Left lobe of liver (tissue), 2 donors: ENCODE data around the gene CAP2. TPM values are rescaled to one million over a fixed set of nuclear protein-coding genes. Genes with fewer than 3 reads are reported as not detected.
A peak's percentile ranks its signal among the peaks of the same experiment; 100 is the strongest.
"Not testable (repeated sequence)": the region's sequence is repeated elsewhere in the genome, so short reads cannot be mapped to it uniquely, and the experiment has no call there.

Experiments used
- ATAC-seq: fragments of 200-7000 bp; cut with Tn5 transposase; one replicate; pipeline ENCODE4 v1.9.1; 2020; ENCODE audit warnings: mild to moderate bottlenecking, moderate library complexity
- DNase-seq: peaks from one replicate; pipeline ENCODE4 v3.0.0-alpha.2; 2020; ENCODE audit warnings: low spot score
- total RNA-seq: library from RNA; stranded (reverse); gene quantifications from one replicate; pipeline ENCODE4 v1.2.1, GENCODE V29; 2021
- donor health status: DM: no; HTN: no; CAD: no; lungs with moderate emphysema.
- donor health status: DM: no; HTN: yes; CAD: no.

Gene CAP2
- total RNA-seq, 1 donor from 2014 or later, result 2.5 TPM

DNA sequence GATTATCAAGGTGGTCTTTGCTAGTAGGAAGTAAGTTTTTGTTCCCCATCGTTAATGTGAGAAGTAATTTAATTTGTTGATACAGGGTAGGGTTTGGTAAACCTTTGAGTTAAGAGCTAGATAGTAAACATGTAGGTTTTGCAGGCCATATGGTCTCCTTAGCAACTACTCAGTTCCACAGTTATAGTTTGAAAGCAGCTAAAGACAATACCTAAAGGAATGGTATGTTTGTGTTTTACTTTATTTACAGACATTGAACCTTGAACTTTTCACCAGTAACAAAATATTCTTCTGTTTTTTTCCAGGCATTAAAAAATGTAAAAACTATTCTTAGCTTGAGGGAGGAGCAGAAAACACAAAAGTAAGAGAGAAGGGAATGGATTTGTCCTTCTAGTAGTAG lies 1.7 kb downstream of the CAP2 start:
- no peak for ATAC-seq

DNA sequence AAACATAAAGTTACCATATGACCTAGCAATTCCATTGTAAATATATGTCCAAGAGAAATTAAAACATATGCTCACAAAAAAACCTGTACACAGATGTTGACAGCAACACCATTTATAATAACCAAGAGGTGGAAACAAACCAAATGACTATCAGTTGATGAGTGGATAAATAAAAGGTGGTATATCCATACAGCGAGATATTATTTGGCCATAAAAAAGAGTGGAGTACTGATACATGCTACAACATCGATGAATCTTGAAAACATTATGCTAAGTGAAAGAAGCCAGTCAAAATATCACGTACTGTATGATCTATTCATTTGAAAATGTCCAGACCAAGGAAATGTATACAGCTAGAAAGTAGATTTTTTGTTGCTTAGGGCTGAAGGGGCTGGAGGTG lies 2.9 kb downstream of the CAP2 start:
- DNase-seq, result no peak

More for the DNA sequence above, 1.7 kb downstream of the CAP2 start:
- DNase-seq, result no peak

GRCh38 chr6:17397764-17398194 lies 4.4 kb downstream of the CAP2 start:
- DNase-seq, result no peak

More for the DNA sequence above, 2.9 kb downstream of the CAP2 start:
- no peak for ATAC-seq

GRCh38 chr6:17405181-17405943 lies 12.0 kb downstream of the CAP2 start:
- not testable (repeated sequence) for DNase-seq
- peak; percentile 97 for ATAC-seq

More at GRCh38 chr6:17397764-17398194, 4.4 kb downstream of the CAP2 start:
- ATAC-seq, result no peak

DNA sequence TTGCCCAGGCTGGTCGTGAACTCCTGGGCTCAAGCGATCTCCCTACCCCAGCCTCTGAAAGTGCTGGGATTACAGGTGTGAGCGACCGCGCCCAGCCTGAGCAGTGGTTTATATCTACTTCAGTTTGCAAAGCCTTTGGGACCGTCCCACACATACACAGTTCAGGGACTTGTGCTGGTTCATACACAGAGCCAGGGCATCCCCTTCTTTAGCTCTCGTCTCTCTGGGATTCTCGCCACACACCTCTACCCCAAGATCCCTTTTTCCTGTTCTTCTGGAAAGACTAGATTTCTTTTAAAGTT lies 12.5 kb downstream of the CAP2 start:
- ATAC-seq (peak; percentile 56), DNase-seq (no peak)

GRCh38 chr6:17408081-17408480 lies 14.7 kb downstream of the CAP2 start:
- ATAC-seq, result no peak
- DNase-seq, result no peak

DNA sequence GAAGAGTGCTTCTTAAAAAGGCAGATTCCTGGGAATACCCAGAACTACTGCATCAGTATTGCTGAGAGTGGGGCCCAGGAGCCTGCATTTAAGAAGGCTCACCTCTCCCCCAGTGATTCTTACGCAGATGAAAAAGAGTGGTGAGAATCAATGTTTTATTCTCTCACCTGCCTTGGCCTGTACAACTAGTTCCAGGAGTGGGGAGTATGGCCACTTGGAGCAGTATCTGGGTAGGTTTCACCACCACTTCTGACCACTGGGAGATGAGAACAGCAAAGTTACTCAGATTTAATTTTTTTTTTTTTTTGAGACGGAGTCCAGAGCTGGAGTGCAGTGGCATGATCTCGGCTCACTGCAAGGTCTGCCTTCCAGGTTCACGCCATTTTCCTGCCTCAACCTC lies 16.9 kb downstream of the CAP2 start:
- ATAC-seq (no peak), DNase-seq (no peak)

- ATAC-seq, result no peak
- no peak for DNase-seq
Measured at GRCh38 chr6:17413313-17413750, 19.9 kb downstream of the CAP2 start.

- DNase-seq, ATAC-seq: not testable (repeated sequence)
Measured at GRCh38 chr6:17414395-17414794, 21.0 kb downstream of the CAP2 start.

- no peak for ATAC-seq
- DNase-seq, result no peak
Measured at GRCh38 chr6:17415321-17415720, 21.9 kb downstream of the CAP2 start.

DNA sequence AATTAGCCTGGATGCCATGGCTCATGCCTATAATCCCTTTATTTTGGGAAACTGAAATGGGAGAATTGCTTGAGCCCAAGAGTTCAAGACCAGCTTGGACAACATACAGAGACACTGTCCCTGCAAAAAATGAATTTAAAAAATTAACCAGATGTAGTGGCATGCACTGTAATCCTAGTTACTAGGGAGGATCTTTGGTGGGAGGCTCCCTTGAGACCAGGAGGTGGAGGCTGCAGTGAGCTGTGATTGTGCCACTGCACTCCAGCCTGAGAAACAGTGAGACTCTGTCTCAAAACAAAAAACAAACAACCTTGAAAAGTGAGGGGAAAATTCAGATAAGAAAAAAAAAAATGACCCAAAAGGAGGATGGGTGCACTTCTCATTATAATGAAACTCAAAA lies 23.4 kb downstream of the CAP2 start:
- DNase-seq, result no peak
- ATAC-seq, result no peak

DNA sequence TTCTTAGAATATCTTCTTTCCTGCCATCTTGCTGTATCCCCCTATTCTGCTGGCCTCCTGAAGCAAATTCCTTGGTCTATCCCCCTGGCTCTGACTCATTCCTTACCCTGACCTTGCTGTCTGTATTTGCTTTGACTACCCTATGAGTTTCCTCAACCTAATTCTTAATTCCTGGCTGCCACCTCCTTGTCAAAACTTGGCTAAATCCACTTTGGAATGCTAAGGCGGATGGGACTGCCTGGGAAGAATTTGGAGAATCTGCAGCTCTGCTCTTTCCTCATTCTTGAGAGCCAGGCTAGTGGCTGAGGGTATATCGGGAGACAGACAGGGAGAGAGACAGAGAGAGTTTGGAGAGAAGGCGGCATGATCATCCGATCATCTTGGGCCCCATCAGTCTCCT lies 24.4 kb downstream of the CAP2 start:
- ATAC-seq (no peak), DNase-seq (no peak)

DNA sequence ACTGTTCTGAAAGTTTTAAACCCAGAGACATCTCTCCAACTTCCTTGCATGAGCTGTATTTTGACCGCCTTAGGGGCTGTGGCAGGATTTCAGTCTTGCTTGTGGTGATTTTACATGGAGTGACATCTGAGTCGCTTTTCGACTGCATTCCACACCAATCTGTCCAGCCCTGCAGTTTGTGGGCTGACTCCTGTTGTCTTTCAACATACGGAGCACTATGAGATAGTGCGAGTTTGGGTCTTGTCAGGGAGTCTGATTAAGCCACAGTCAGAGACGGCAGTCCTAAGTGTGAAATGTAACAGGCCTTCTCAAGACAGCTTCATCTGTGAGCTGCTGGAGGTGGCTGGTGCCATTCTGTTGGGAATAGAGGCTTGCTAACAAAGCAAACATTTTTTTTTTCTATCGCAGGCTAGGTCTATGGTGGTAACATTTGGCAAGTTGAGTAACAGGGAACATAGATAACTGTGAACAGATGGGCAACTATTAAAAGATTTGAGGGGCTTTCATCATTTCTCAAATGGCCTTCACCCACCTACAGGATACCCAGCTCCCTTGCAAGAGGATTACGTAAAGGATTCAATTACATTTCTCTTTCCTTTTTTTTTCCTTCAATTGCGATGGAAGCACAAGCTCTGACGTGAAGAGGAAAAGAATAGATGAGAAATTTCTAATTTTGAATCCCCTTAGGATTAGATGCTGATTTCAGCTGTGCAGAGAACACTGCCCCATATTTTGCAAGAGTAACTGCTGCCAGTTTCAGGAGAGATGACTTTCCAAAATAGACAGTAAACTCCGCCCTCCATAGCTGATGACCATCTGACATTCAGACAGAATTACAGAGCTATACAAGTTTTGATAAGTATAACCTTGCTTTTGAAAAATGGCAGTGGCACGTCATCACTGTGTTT lies 25.1 kb downstream of the CAP2 start:
- ATAC-seq (no peak), DNase-seq (no peak)

GRCh38 chr6:17419189-17419575 lies 25.8 kb downstream of the CAP2 start:
- ATAC-seq, result no peak
- no peak for DNase-seq

DNA sequence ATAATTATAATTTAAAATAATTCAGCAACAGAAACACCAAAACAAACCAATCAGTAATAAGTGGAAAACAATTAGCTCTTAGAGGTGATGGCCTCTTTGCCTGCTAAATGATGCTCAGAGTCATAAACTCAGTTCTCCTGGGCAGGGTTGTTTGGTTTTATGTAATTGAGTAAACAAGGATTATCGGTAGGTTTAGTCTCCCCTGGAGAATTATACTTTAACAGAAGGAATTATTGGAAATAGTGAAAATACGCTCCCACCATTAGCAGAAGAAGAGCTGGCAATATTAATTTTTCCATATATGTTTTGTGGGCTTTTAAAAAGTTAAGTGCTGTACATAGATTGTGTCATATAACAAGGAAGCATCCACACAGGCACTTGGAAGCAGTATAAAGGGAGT lies 27.0 kb downstream of the CAP2 start:
- ATAC-seq (no peak), DNase-seq (no peak)

DNA sequence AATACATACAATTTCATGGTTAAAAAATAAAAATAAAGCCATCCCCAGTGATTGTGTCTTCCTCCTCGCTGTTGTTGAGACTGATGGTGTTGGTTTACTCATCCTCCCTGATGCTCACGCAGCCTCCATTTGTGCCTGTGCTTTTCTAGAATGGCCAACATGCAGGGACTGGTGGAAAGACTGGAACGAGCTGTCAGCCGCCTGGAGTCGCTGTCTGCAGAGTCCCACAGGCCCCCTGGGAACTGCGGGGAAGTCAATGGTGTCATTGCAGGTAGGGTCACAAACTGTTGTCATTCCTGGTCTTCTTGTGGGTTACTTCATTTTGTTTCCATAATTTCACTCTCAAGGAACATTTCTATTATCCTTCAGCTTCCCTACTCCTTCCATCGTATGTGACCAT lies 28.0 kb downstream of the CAP2 start:
- ATAC-seq (no peak), DNase-seq (no peak)

GRCh38 chr6:17423026-17423425 lies 29.6 kb downstream of the CAP2 start:
- DNase-seq (no peak), ATAC-seq (no peak)

DNA sequence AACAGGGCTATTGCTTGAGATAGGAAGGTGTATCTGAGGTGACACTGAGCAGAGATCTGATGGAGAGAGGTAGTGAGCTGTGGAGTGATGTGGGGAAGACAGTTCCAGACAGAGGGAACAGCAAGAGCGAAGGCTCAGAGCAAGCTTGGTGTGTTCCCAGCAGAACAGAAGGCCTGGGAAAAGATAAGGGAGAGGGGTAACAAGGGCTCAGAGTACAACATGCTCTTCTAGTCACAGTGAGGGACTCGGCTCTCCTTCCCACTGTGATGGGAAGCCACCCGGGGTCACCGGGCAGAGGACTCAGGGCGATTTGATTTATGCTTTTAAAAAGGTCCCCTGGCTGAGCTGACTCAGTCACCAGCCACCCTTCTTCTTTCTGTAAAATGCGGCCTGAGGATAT lies 33.7 kb downstream of the CAP2 start:
- ATAC-seq (no peak), DNase-seq (no peak)

DNA sequence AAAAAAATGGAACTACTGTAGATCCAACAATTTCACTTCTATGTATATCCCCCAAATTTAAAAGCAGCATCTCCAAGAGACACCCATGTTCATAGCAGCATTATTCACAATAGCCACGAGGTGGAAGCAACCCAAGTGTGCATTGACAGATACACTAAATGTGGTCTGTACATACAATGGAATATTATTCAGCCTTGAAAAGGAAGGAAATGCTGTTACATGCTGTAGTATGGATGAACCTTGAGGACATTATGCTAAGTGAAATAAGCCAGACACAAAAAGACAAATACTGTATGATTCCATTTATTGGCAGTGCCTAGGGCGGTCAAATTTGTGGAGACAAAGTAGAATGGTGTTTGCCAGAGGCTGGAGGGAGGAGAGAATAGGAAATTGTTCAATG lies 34.2 kb downstream of the CAP2 start:
- no peak for ATAC-seq
- no peak for DNase-seq

- DNase-seq, ATAC-seq: not testable (repeated sequence)
Measured at GRCh38 chr6:17428595-17429120, 35.3 kb downstream of the CAP2 start.

DNA sequence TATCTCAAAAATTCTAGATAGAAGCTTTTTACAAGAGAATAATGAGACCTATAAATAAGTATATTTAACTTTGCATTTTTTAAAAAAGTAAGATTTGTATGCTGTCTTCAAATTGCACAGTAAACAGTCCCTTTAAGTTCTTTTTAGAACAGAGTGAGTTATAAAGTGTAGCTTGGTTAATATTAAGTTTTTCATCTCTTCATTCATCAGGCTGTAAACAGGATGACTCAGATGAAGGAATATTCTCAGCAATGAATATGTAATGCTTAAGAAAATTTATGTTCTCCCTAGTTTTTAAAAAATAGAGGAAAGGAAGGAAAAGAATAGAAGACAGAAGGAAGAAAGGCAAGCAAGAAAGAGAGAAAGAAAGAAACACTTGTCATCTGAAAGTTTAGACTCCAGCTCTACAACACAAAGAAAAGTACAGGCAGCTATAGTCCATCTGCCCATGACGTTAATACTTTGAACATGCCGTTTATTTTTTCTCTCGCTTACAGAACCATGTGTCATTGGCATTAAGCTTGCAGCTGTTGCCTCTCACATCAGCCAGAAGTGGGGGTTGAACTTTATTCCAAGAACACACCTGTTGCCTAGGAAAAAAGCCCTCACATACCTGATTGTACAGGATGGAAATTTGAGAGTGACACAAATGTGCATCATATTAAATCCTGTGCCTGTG lies 36.1 kb downstream of the CAP2 start:
- DNase-seq (no peak), ATAC-seq (no peak)
